DOHH2 (cell line): ENCODE measurements around the gene CORO2B.

Experiments used
- H3F3A ChIP-seq: fragments of 200-600 bp; sonication (generic), shearing (Covaris generic); 2 replicates; pipeline ENCODE4 v1.6.0; 2016; ENCODE audit warnings: antibody characterized with exemption, mild to moderate bottlenecking; ENCODE audit not compliant: control insufficient read depth, insufficient read depth
- H3K27ac ChIP-seq: fragments of 200-600 bp; sonication (generic); 2 replicates; pipeline ENCODE4 v1.5.1; 2014; ENCODE audit warnings: low read depth, mild to moderate bottlenecking, low read length, moderate library complexity
- H3K27me3 ChIP-seq: fragments of 200-600 bp; sonication (generic); 2 replicates; pipeline ENCODE4 v1.6.1; 2014; ENCODE audit warnings: mild to moderate bottlenecking, low read length, mixed read lengths; ENCODE audit not compliant: control insufficient read depth
- H3K36me3 ChIP-seq: fragments of 200-600 bp; sonication (generic); 2 replicates; pipeline ENCODE4 v1.6.1; 2014; ENCODE audit warnings: mild to moderate bottlenecking, low read length, moderate library complexity, mixed read lengths; ENCODE audit not compliant: control insufficient read depth
- H3K4me1 ChIP-seq: fragments of 200-600 bp; sonication (generic); 2 replicates; pipeline ENCODE4 v1.6.1; 2014; ENCODE audit warnings: mild to moderate bottlenecking, low read length, mixed read lengths; ENCODE audit not compliant: control insufficient read depth
- H3K4me2 ChIP-seq: fragments of 200-600 bp; sonication (generic); 2 replicates; pipeline ENCODE4 v1.6.0; 2014; ENCODE audit warnings: mild to moderate bottlenecking, low read length, moderate library complexity
- H3K4me3 ChIP-seq: fragments of 200-600 bp; sonication (generic); 2 replicates; pipeline ENCODE4 v1.5.1; 2014; ENCODE audit warnings: mild to moderate bottlenecking, low read length, mixed read lengths
- H3K79me2 ChIP-seq: fragments of 200-600 bp; sonication (generic); 2 replicates; pipeline ENCODE4 v1.6.1; 2014; ENCODE audit warnings: mild to moderate bottlenecking, low read length, mixed read lengths; ENCODE audit not compliant: control insufficient read depth
- H3K9me2 ChIP-seq: fragments of 200-600 bp; sonication (generic); replicated peaks from 2 replicates; pipeline ENCODE4 v1.6.1; 2014; ENCODE audit warnings: mild to moderate bottlenecking, low read length, mixed read lengths; ENCODE audit not compliant: control insufficient read depth
- H3K9me3 ChIP-seq: fragments of 200-600 bp; sonication (generic); 2 replicates; pipeline ENCODE4 v1.6.1; 2014; ENCODE audit warnings: antibody characterized with exemption, low read length, mixed read lengths; ENCODE audit not compliant: control insufficient read depth, insufficient read depth
- H4K20me1 ChIP-seq: fragments of 200-600 bp; sonication (generic); 2 replicates; pipeline ENCODE4 v1.6.0; 2014; ENCODE audit warnings: low read depth, mild to moderate bottlenecking, antibody characterized with exemption, low read length, moderate library complexity; ENCODE audit not compliant: control insufficient read depth, insufficient read depth
- CTCF ChIP-seq: fragments of 200-600 bp; sonication (generic); IDR thresholded peaks from one replicate; pipeline ENCODE4 v1.5.1; 2014; ENCODE audit warnings: antibody characterized with exemption, mild to moderate bottlenecking, low read depth, low read length; ENCODE audit not compliant: poor library complexity, severe bottlenecking
- EZH2phosphoT487 ChIP-seq: fragments of 200-600 bp; sonication (generic); IDR thresholded peaks from 2 replicates; pipeline ENCODE4 v1.6.1; 2017; ENCODE audit warnings: borderline replicate concordance, mild to moderate bottlenecking, antibody characterized with exemption, low read length, moderate library complexity, mixed read lengths

CORO2B gene

GRCh38 chr15:68683026-68683425 is 104.2 kb downstream of the CORO2B start:
- H3K27me3 ChIP-seq: peaks cover 16% of the 10 kb centered on the region; the same call in 1 of the 2 replicates

GRCh38 chr15:68683551-68683950 is 104.8 kb downstream of the CORO2B start:
- no peak for TF ChIP-seq CTCF
- no peak for TF ChIP-seq EZH2phosphoT487
- Histone ChIP-seq H3K27me3 (peaks cover 20% of the 10 kb centered on the region; the same call in 1 of the 2 replicates), H3F3A (no peaks in the 10 kb centered on the region), H3K9me3 (no peaks in the 10 kb centered on the region), H3K27ac (no peak overlapping the region), H3K79me2 (no peaks in the 10 kb centered on the region), H3K4me2 (no peak overlapping the region), H3K36me3 (no peaks in the 10 kb centered on the region), H3K4me1 (no peaks in the 10 kb centered on the region), H3K9me2 (no peaks in the 10 kb centered on the region), H4K20me1 (no peaks in the 10 kb centered on the region), H3K4me3 (no peak overlapping the region)

More at GRCh38 chr15:68683026-68683425, 104.2 kb downstream of the CORO2B start:
- TF ChIP-seq CTCF: no peak
- no peak for TF ChIP-seq EZH2phosphoT487
- H3K36me3 ChIP-seq: no peaks in the 10 kb centered on the region
- no peak overlapping the region for H3K27ac ChIP-seq
- no peaks in the 10 kb centered on the region for H4K20me1 ChIP-seq
- H3K79me2 ChIP-seq: no peaks in the 10 kb centered on the region
- H3F3A ChIP-seq: no peaks in the 10 kb centered on the region
- H3K4me1 ChIP-seq: no peaks in the 10 kb centered on the region
- no peak overlapping the region for H3K4me2 ChIP-seq
- H3K4me3 ChIP-seq: no peak overlapping the region
- H3K9me2 ChIP-seq: no peaks in the 10 kb centered on the region
- H3K9me3 ChIP-seq: no peaks in the 10 kb centered on the region

- no peaks in the 10 kb centered on the region for H3K4me1 ChIP-seq
- H3K4me2 ChIP-seq: no peak overlapping the region
- TF ChIP-seq EZH2phosphoT487 (no peak), CTCF (no peak)
- no peaks in the 10 kb centered on the region for H3K9me3 ChIP-seq
- H3K4me3 ChIP-seq: no peak overlapping the region
- no peaks in the 10 kb centered on the region for H3K79me2 ChIP-seq
- no peaks in the 10 kb centered on the region for H3F3A ChIP-seq
- no peaks in the 10 kb centered on the region for H4K20me1 ChIP-seq
- H3K27me3 ChIP-seq: peaks cover 22% of the 10 kb centered on the region; the same call in 1 of the 2 replicates
- H3K9me2 ChIP-seq: no peaks in the 10 kb centered on the region
- H3K27ac ChIP-seq: no peak overlapping the region
- H3K36me3 ChIP-seq: no peaks in the 10 kb centered on the region
These were observed 105.7 kb downstream of the CORO2B start for GRCh38 chr15:68684476-68684875.
